Loucy (cell line): Measurements from ENCODE around the gene BUD31.

ENCODE experiments used
- EZH2phosphoT487 ChIP-seq: fragments of 200-600 bp; IDR thresholded peaks from 2 replicates; pipeline ENCODE4 v1.6.1; 2018; ENCODE audit warnings: antibody characterized with exemption, mild to moderate bottlenecking, moderate library complexity, borderline replicate concordance
- TF ChIP-seq, protein P1 (sequence below): fragments of 200-600 bp; sonication (generic); conservative IDR thresholded peaks from 2 replicates; pipeline ENCODE4 v1.5.1; 2014; ENCODE audit warnings: mild to moderate bottlenecking, antibody characterized with exemption, low read length

DNA sequence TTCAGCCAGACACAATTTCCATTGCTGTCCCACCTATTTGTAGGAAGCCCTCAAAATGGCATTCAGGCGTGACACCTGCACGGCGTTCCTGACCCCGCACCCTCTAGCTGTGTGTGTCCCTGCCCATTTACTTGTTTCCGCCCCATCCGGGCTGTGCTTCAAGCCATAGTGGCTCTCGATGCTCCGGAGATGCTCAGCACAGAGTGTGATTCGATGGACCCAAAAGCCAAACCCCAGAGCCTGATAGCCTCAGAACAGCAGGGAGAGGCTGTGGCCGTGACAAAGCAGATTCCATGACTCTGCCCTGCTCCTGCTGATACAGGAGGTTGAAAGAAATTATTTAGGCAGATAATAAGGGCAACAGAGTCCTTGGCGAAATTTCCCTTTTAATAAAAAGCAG is 13.4 kb downstream of the BUD31 start:
- TF ChIP-seq, protein P1, sequence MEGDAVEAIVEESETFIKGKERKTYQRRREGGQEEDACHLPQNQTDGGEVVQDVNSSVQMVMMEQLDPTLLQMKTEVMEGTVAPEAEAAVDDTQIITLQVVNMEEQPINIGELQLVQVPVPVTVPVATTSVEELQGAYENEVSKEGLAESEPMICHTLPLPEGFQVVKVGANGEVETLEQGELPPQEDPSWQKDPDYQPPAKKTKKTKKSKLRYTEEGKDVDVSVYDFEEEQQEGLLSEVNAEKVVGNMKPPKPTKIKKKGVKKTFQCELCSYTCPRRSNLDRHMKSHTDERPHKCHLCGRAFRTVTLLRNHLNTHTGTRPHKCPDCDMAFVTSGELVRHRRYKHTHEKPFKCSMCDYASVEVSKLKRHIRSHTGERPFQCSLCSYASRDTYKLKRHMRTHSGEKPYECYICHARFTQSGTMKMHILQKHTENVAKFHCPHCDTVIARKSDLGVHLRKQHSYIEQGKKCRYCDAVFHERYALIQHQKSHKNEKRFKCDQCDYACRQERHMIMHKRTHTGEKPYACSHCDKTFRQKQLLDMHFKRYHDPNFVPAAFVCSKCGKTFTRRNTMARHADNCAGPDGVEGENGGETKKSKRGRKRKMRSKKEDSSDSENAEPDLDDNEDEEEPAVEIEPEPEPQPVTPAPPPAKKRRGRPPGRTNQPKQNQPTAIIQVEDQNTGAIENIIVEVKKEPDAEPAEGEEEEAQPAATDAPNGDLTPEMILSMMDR: no peak
- TF ChIP-seq EZH2phosphoT487: no peak
